ENCODE results near the gene GALNT10. TPM values are rescaled to one million over a fixed set of nuclear protein-coding genes. Genes with fewer than 3 reads are reported as not detected.

The GALNT10 gene
- polyA plus RNA-seq, 1 experiment, result 203 TPM

DNA sequence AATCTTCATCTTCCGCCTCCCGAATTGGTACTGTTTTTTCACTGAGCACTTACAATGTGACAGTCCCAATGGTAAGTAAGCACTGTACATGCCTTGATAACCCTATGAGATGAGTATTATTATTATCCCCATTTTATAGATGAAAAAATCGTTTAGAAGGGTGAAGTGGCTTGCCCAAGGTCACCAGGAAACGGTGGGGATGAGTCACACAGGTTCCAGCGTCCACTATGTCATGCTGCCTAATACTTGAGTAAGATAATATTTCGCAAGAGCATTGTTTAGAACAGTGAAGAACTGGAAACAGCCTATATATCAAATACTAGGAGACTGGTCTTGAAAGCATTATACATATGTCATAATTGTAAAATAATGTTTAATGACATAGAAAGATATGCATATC is 274.6 kb downstream of the GALNT10 start:
- peaks cover 4% of the 10 kb centered on the region for H3K27me3 ChIP-seq (ENCODE audit: control insufficient read depth, insufficient read depth, low read length)
- no peaks in the 10 kb centered on the region for H3K36me3 ChIP-seq (ENCODE audit: control insufficient read depth, insufficient read depth, low read length)
- DNase-seq (ENCODE audit: low read depth), result no peak
- ChIA-PET CTCF (interaction anchor here (0.8 to 3.9 kb wide), 8 partner anchors 15 to 490 kb away, joined by 4 to 19 read pairs (median 10); no protein-coding TSS in a partner anchor), POLR2A (no interaction called here)
- H3K4me3 ChIP-seq (ENCODE audit: low read depth, low read length), result no peak overlapping the region
- TF ChIP-seq, protein P1, sequence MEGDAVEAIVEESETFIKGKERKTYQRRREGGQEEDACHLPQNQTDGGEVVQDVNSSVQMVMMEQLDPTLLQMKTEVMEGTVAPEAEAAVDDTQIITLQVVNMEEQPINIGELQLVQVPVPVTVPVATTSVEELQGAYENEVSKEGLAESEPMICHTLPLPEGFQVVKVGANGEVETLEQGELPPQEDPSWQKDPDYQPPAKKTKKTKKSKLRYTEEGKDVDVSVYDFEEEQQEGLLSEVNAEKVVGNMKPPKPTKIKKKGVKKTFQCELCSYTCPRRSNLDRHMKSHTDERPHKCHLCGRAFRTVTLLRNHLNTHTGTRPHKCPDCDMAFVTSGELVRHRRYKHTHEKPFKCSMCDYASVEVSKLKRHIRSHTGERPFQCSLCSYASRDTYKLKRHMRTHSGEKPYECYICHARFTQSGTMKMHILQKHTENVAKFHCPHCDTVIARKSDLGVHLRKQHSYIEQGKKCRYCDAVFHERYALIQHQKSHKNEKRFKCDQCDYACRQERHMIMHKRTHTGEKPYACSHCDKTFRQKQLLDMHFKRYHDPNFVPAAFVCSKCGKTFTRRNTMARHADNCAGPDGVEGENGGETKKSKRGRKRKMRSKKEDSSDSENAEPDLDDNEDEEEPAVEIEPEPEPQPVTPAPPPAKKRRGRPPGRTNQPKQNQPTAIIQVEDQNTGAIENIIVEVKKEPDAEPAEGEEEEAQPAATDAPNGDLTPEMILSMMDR (IDR thresholded peaks at IDR 0.05; ENCODE audit: insufficient read depth, low read depth, low read length), result no peak

DNA sequence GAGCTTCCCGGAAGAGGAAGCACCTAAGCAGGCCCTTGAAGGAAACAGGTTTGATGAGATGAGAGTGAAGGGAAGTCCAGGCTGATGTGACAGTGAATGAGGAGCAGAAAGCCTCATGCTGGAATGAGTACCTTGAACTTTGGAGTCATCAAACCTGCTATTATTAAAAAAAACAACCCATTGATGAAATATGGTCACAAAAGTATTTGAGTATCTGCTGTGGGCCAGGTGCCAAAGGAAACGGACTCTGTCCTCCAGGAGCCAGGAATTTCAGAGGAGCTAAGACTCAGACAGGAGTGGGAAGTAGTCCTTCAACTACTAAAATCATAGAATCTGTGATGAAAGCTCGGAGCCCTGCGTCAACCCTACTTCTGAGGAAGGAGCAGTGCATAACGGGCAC is 275.6 kb downstream of the GALNT10 start:
- CTCF ChIA-PET, result interaction anchor here (0.8 to 8.3 kb wide), 17 partner anchors 9 to 491 kb away, joined by 3 to 93 read pairs (median 7); no protein-coding TSS in a partner anchor
- POLR2A ChIA-PET, result interaction anchor here (0.6 kb wide), 2 partner anchors 79 to 269 kb away, joined by 4 to 5 read pairs; no protein-coding TSS in a partner anchor

DNA sequence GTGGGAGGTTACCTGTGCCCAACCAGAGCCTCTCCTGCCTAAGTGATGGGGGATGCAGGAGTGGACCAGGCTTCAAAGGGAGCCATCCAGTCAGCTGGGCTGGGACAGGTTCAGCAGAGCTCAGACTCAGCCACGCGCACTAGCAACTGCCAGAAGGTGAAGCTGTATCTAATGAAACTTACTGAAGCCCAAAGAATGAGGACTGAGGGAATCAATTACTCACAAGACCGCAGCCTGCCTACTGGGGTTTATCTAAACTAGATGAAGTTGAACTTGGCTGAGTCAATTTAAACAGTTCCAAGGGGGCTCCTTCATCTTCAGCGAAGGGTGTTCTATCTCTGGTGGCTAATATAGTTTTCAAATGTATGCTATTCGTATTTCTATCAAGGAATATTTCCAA is 276.1 kb downstream of the GALNT10 start:
- POLR2A ChIA-PET, result interaction anchor here (0.6 kb wide), 2 partner anchors 78 to 270 kb away, joined by 4 to 5 read pairs; no protein-coding TSS in a partner anchor
- no peaks in the 10 kb centered on the region for H3K36me3 ChIP-seq (ENCODE audit: control insufficient read depth, insufficient read depth, low read length)
- CTCF ChIA-PET, result interaction anchor here (0.6 to 8.3 kb wide), 25 partner anchors 9 to 1934 kb away, joined by 3 to 93 read pairs (median 7); no protein-coding TSS in a partner anchor
- peaks cover 16% of the 10 kb centered on the region for H3K27me3 ChIP-seq (ENCODE audit: control insufficient read depth, insufficient read depth, low read length)
- no peak overlapping the region for H3K4me3 ChIP-seq (ENCODE audit: low read depth, low read length)
- TF ChIP-seq, protein P1 (IDR thresholded peaks at IDR 0.05; ENCODE audit: insufficient read depth, low read depth, low read length), result no peak
- DNase-seq (ENCODE audit: low read depth), result no peak

More for the DNA sequence above, 275.6 kb downstream of the GALNT10 start:
- TF ChIP-seq, protein P1 (IDR thresholded peaks at IDR 0.05; ENCODE audit: insufficient read depth, low read depth, low read length), result no peak
- Histone ChIP-seq H3K27me3 (ENCODE audit: control insufficient read depth, insufficient read depth, low read length) (peaks cover 11% of the 10 kb centered on the region), H3K4me3 (ENCODE audit: low read depth, low read length) (no peak overlapping the region), H3K36me3 (ENCODE audit: control insufficient read depth, insufficient read depth, low read length) (no peaks in the 10 kb centered on the region)
- DNase-seq (ENCODE audit: low read depth), result no peak

DNA sequence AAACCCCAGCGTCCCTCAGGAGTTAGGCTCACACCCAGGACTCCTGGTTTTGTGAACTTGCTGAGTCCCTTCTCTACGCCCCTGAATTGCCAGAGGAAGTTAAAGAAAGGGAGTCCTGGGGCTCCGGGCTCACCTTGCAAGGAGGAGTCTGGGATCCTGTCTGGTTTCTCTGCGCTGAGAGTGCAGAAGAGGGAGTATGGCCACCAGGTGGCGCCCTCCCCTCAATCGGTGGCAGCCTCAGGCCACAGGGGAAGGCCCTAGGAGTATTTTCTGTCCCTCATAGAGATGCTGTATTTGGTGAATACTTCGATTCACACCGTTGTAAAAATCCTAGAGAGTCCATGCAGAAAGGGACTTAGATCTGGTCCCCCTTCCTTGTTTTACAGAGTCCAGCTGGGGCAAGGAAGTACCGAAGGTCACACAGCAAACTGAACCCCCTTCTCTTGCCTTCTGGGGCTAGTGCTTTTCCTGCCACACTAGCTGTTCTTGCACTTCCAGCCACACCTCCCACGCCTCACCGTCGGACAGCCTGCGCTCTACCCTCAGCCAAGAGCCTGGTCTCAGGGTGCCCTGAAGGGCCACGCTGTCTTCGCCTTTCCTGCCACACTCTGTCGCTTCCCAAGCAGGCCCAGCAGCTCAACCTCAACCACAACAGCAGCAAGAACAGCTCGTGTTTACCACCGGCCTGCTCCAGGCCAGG is 277.3 kb downstream of the GALNT10 start:
- Histone ChIP-seq H3K4me3 (ENCODE audit: low read depth, low read length) (no peak overlapping the region), H3K36me3 (ENCODE audit: control insufficient read depth, insufficient read depth, low read length) (no peaks in the 10 kb centered on the region), H3K27me3 (ENCODE audit: control insufficient read depth, insufficient read depth, low read length) (peaks cover 21% of the 10 kb centered on the region)
- TF ChIP-seq, protein P1 (IDR thresholded peaks at IDR 0.05; ENCODE audit: insufficient read depth, low read depth, low read length), result peak; percentile 94
- CTCF ChIA-PET, result interaction anchor here (0.6 to 8.3 kb wide), 33 partner anchors 9 to 1935 kb away, joined by 3 to 93 read pairs (median 4); partner anchors contain the start of gene HAND1
- POLR2A ChIA-PET, result no interaction called here
- DNase-seq (ENCODE audit: low read depth), result no peak

DNA sequence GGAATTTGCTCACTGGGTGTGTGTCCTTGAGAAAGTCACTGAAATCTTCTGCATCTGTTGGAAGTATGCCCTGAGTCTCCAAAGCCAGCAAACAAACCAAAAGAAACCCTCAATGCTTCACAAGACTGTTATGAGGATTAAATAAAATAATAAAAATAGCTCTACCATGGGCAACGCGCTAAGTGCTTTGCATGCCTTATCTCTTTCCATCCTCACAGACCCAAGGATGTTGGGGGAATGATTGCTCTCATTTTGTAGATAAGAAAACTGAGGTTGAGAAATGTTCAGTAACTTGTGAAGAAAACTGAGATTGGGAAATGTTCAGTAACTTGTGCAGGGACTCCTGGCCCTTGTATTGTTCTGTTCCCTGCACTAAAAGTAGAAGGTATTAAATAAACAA is 279.6 kb downstream of the GALNT10 start:
- TF ChIP-seq, protein P1 (IDR thresholded peaks at IDR 0.05; ENCODE audit: insufficient read depth, low read depth, low read length), result no peak
- Histone ChIP-seq H3K36me3 (ENCODE audit: control insufficient read depth, insufficient read depth, low read length) (no peaks in the 10 kb centered on the region), H3K4me3 (ENCODE audit: low read depth, low read length) (no peak overlapping the region), H3K27me3 (ENCODE audit: control insufficient read depth, insufficient read depth, low read length) (peaks cover 41% of the 10 kb centered on the region)
- ChIA-PET CTCF (interaction anchor here (0.7 to 8.3 kb wide), 7 partner anchors 9 to 170 kb away, joined by 3 to 93 read pairs (median 3); no protein-coding TSS in a partner anchor), POLR2A (no interaction called here)
- DNase-seq (ENCODE audit: low read depth), result no peak
